ENCODE data around the gene CTSA.

DNA sequence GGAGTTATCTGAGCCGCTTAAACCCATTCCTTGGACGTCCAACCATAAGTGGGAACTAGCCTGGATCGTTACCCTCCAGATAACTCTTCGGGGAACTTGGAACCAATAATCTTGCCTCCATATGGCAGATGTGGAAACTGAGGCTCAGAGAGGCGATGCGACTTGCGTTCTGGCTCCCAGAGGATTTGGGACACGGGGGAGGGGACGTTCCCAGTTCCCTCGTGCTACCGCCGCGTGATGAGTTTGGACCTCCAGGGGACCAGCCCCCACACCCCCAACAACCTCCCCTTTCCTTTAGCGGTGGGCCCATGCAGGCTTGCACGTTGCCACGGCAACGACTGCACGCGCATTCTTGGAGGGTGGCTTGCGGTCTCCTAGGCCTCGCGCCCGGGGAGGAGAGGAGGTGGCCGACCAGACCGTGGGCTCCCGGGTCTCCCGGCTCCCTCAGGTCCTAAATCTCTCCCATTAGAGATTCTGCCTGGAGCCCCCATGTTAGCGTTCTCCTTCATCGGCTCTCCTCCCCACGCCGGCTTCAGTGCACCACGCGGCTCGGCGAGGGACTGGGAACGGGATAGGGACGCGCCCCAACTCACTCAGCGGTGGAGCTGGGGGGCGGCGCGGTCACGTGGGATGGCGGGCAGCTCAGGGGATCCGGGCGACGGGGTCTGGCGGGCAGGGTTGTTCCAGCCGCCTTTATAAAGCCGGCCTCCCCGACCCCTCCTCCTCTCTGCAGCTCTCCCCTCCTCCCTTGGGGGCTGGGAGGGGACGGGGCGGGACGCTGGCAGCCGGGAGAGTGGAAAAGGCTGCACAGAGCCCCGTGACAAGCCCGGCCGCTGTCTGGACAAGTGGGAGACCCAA is 20.6 kb downstream of the CTSA start, which contains the start of gene PLTP:
- TF ChIP-seq, protein P1, sequence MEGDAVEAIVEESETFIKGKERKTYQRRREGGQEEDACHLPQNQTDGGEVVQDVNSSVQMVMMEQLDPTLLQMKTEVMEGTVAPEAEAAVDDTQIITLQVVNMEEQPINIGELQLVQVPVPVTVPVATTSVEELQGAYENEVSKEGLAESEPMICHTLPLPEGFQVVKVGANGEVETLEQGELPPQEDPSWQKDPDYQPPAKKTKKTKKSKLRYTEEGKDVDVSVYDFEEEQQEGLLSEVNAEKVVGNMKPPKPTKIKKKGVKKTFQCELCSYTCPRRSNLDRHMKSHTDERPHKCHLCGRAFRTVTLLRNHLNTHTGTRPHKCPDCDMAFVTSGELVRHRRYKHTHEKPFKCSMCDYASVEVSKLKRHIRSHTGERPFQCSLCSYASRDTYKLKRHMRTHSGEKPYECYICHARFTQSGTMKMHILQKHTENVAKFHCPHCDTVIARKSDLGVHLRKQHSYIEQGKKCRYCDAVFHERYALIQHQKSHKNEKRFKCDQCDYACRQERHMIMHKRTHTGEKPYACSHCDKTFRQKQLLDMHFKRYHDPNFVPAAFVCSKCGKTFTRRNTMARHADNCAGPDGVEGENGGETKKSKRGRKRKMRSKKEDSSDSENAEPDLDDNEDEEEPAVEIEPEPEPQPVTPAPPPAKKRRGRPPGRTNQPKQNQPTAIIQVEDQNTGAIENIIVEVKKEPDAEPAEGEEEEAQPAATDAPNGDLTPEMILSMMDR (IDR thresholded peaks at IDR 0.05) = no peak
- TF ChIP-seq ZFX (IDR thresholded peaks at IDR 0.05; ENCODE audit: borderline replicate concordance) = no peak

All from 22Rv1 (cell line).